B cell (primary cell): ENCODE results near the gene MAP3K4.

Experiments
- EZH2 ChIP-seq: IDR thresholded peaks from 2 replicates; pipeline ENCODE4 v1.6.1; 2012; ENCODE audit warnings: borderline replicate concordance, low read depth, mild to moderate bottlenecking, moderate library complexity, low read length; ENCODE audit not compliant: insufficient read depth, poor library complexity, severe bottlenecking
- TF ChIP-seq, protein P1 (sequence below): fragments of 200-600 bp; IDR thresholded peaks from one replicate; pipeline ENCODE4 v1.8.0; 2022; ENCODE audit warnings: antibody characterized with exemption, mild to moderate bottlenecking

DNA sequence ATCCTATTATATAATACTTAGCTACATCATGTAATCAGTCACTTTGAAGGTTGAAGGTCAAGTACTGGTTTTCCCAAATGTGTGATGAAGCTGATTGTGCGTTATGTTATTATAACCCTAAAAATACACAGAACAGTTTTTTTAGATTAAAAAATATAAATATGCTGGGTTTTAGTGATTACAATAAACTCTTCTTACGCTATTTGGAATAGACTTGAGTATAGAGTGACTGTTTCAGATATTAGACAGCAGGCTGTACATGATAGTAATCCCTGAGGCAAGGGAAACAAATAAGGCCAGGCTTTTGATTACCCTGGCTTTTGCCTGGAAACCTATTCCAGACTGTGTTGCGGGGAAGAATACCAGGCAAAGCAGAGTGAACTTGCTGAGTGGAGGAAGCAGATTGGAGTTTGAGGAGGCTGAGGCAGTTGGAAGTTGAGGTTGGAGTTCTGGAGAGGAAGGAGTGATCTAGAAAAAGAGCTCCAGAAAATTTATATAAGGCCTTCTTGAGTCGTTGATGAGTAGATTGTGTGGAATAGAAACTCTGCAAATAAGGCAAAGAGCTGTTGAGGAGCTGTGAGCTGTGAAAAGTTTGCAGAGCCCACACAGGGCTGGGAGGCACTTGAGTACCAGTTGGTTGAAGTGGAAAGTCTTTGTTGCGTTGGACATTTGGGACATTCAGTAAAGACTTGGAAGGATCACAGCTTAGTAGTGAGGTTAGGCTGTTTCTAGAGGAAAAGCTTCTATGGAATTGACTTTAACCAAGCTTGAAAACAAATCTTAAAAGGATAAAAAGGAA is 26.4 kb downstream of the MAP3K4 start:
- TF ChIP-seq, protein P1, sequence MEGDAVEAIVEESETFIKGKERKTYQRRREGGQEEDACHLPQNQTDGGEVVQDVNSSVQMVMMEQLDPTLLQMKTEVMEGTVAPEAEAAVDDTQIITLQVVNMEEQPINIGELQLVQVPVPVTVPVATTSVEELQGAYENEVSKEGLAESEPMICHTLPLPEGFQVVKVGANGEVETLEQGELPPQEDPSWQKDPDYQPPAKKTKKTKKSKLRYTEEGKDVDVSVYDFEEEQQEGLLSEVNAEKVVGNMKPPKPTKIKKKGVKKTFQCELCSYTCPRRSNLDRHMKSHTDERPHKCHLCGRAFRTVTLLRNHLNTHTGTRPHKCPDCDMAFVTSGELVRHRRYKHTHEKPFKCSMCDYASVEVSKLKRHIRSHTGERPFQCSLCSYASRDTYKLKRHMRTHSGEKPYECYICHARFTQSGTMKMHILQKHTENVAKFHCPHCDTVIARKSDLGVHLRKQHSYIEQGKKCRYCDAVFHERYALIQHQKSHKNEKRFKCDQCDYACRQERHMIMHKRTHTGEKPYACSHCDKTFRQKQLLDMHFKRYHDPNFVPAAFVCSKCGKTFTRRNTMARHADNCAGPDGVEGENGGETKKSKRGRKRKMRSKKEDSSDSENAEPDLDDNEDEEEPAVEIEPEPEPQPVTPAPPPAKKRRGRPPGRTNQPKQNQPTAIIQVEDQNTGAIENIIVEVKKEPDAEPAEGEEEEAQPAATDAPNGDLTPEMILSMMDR = no peak
- TF ChIP-seq EZH2 = no peak
